Measurements from ENCODE around the gene MS4A13.
"Not testable (repeated sequence)": the region's sequence is repeated elsewhere in the genome, so short reads cannot be mapped to it uniquely, and the experiment has no call there.

MS4A13 gene, protein sequence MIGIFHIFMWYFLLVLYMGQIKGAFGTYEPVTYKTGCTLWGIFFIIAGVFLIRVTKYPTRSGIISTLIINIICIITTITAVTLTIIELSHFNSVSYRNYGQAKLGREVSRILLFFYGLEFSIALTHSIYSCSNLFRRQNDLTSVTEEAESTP

GRCh38 chr11:60515144-60515855 is at the start of gene MS4A13:
MS4A13 (plus strand) TSS chr11:60515392; CDS start chr11:60518084, 2,692 bp downstream.
- DNase-seq (ENCODE audit: low read depth) = no peak

- no peak for DNase-seq (ENCODE audit: low read depth)
Observed at GRCh38 chr11:60468829-60469228, 46.4 kb upstream of the MS4A13 start.

GRCh38 chr11:60469723-60470122 is 45.5 kb upstream of the MS4A13 start:
- no peak for DNase-seq (ENCODE audit: low read depth)

DNA sequence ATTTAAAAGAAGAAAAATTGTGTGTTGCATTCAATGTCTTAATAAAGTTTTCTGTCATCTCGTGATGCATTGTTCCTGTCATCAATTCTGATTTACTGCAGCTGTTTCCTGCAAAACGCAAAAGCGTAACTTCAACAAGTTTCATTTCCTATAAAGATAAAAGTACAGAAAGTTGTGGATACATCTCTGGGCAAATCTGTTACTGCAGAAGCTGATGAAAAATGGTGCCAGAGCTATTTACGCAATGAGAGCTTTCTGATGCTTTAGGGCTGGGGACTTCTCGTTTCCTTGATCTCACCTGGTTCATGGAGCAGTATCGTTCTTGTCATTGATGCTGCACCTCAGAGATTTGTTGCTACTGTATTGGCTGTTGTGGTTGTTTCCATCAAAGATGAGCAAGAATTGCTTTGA is 38.2 kb upstream of the MS4A13 start:
- no peak for DNase-seq (ENCODE audit: low read depth)

DNA sequence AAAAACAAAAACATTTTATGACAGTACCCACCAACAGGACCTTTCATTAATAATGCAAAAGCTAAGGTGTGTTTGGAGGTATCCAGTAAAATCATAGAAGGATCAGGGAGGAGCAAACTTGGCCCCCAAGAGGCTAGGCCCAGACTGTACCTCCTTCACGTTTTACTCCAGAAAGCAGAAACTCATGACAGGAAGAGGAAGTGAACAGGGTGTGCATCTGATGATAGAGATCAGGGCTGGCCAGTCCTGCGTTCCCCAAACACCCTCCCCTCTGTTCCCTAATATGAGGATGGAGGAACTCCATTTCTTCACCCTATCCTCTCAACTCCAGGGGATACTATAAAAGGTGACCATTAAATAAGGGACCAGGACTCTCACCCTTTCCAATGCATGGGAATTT is 32.8 kb upstream of the MS4A13 start:
- DNase-seq (ENCODE audit: low read depth) = no peak

GRCh38 chr11:60485987-60486386 is 29.2 kb upstream of the MS4A13 start:
- DNase-seq (ENCODE audit: low read depth) = no peak

DNA sequence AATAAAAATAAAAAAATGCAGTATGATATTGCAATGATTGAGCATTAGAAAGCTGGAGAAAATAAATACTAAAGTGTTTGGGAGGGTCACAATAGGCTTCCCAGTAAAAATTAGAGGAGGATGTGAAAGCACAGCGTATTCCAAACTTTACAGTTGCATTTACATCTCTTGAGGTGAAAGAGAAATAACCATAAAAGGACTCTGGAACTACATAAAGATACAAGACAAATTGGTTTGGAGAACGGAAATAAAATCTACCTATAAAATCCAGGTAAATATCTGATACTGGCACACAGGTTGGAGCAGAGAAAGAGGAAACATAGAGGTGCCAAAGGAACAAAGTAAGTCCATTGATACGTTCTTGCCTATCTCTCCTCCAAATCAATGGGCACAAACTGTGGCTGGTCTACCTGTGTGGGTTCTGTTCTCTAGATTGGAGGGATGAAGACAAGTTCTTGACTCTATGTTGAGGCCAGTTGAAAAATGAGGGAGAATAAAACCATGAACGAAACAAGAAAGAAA is 22.6 kb upstream of the MS4A13 start, which contains the start of gene MS4A12:
MS4A12 (plus strand) TSS at position 291 of the 522 bp plus-strand sequence. CDS start 4,541 bp downstream, outside the sequence.
- DNase-seq (ENCODE audit: low read depth) = no peak

- no peak for DNase-seq (ENCODE audit: low read depth)
Observed at GRCh38 chr11:60493454-60493853, 21.7 kb upstream of the MS4A13 start.

- DNase-seq (ENCODE audit: low read depth) = no peak
Observed at GRCh38 chr11:60498399-60498798, 16.8 kb upstream of the MS4A13 start.

DNA sequence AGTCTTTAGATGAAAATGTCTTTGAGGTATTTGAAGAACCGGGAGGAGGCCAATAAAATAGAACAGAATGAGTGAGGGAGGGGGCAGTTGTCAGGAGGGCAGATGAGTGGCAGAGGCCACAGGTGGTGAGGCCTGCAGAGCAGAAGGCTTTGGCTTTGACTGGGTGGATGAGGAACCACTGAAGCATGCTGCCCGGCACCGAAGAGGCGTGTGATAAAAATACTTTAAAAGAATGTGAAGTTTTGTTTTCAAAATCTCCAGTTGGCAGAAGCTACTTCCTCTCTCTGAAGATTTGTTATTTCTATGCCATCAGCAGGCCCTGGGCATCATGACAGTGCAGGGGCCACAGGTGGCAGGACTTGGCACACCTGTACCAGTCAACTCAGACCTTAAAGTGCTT is 16.3 kb upstream of the MS4A13 start:
- DNase-seq (ENCODE audit: low read depth) = no peak

DNA sequence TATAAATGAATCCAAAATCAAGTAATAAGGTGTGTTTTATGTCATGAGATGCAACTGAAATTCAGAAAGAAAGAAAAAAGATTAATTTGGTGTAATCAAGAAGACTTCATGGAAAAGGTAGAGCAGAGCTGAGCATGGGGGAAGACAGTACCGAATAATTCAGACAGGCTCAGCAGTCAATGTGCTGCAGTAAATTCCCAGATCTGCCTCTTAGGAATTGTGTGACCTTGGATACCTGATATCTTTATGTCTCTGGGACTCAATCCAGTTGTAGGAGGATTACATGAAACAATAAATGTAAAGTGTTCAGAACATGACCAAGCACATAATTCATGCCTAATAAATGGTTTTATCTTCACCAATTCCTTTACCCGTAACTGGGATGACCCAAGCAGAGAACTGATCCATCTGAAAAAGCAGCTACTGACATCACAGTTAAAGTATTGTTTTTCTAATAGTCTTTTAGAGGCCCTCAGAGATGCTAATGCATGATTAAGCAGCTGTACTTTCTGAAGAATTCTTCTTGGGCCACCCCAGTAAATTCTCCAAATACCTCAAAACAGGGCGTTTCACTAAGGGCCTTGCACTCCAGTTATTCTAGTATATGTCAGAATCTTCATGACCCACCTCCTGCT is 14.8 kb upstream of the MS4A13 start:
- DNase-seq (ENCODE audit: low read depth) = no peak

- no peak for DNase-seq (ENCODE audit: low read depth)
Observed at GRCh38 chr11:60502221-60502775, 12.9 kb upstream of the MS4A13 start.

DNA sequence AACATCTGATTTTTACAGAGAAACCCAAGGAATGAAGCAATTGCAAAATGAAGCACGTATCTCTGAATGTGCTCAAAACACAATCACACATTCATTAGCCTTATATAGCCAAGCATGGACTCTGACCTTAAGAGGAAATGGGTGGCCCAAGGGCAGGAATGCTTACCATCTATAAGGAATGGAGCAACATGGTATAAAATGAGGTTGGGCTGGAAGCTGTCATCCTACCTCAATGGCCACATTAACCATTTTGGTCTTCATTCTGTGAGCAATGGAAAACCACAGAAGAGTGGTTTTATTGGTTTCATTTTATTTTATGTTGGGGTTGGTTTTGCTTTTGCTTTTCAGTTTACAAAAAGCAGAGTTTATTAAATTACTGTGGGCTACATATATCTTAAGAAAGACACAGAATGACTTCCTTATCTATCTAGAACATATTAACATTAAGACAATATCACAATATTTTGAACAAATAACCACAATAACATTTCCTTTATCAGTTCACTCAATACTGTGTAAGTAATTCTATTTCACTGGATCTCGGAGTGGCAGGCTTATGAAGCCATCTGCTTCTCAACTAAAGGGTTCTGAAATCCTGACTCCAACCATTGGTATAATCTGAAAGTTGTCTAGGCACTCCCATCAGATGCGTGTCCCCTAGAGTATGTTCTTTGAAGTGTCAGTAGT is 10.8 kb upstream of the MS4A13 start:
- DNase-seq (ENCODE audit: low read depth) = no peak

DNA sequence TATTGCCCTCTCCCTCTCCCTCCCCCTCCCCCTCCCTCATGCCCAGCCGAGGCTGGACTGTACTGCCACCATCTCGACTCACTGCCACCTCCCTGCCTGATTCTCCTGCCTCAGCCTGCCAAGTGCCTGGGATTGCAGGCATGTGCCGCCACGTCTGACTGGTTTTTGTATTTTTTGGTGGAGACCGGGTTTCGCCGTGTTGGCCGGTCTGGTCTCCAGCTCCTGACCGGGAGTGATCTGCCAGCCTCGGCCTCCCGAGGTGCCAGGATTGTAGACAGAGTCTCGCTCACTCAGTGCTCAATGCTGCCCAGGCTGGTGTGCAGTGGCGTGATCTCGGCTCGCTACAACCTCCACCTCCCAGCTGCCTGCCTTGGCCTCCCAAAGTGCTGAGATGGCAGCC is 5.6 kb upstream of the MS4A13 start:
- not testable (repeated sequence) for DNase-seq (ENCODE audit: low read depth)

DNA sequence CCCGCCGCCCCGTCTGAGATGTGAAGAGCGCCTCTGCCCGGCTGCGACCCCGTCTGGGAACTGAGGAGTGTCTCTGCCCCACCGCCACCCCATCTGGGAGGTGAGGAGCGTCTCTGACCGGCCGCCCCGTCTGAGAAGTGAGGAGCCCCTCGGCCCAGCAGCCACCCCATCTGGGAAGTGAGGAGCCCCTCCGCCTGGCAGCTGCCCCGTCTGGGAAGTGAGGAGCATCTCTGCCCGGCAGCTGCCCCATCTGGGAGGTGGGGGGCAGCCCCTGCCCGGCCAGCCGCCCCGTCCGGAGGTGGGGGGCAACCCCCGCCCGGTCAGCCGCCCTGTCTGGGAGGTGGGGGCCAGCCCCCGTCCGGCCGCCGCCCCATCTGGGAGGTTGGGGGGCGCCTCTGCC is 5.0 kb upstream of the MS4A13 start:
- not testable (repeated sequence) for DNase-seq (ENCODE audit: low read depth)

DNA sequence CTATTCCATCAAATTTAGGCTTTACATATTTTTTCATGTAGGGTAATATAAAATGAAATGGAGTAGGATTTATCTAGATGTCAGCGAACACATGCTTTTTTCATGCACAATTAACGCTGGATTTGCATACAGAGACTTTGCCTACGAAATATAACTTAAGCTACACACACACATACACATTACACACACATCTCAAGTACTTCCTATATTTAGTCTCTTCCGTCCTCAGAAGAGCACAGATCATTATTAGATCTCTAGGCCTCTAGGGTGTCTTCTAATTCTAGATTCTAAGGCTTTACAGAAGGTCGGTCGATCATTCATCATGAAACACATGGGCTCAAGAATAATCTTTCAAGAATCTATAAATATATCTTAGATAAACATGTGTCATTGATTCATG is 3.8 kb upstream of the MS4A13 start:
- no peak for DNase-seq (ENCODE audit: low read depth)

GRCh38 chr11:60512651-60513225 is 2.5 kb upstream of the MS4A13 start:
- DNase-seq (ENCODE audit: low read depth) = no peak

- DNase-seq (ENCODE audit: low read depth) = no peak
Observed at GRCh38 chr11:60513496-60514460, 1.4 kb upstream of the MS4A13 start.

GRCh38 chr11:60528465-60528864 is 13.3 kb downstream of the MS4A13 start:
- no peak for DNase-seq (ENCODE audit: low read depth)

DNA sequence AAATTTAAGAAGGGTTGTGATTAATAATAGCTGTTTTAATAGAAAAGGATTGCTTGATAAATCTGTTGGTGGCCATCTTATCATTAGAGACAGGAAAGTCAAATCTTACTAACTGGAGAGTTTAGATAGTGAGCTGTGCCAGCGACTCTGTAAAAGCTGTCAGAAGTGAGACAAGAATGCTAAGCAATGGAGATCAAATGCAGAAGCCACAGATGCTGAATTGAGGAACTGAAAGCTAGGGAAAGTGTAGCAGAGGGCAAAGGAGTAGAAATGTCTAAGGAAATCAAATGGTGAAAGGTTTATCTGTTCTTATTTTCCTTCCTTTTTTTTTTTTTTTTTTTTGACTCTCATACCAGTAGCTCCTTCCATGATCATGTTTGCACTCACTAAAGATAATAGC is 13.7 kb downstream of the MS4A13 start:
- no peak for DNase-seq (ENCODE audit: low read depth)
